ENCODE measurements around the gene RARRES1. TPM values are rescaled to one million over a fixed set of nuclear protein-coding genes. Genes with fewer than 3 reads are reported as not detected.

Gene RARRES1
- total and polyA plus RNA-seq, 4 donors: 2.6 to 10.2 (median 3.7) TPM

GRCh38 chr3:158766364-158766763 is 34.1 kb upstream of the RARRES1 start:
- H3K27ac ChIP-seq (ENCODE audit: low read depth, low read length): no peak overlapping the region
- H3K4me3 ChIP-seq (ENCODE audit: low read depth, low read length): no peak overlapping the region
- H3K36me3 ChIP-seq (ENCODE audit: control insufficient read depth, insufficient read depth, low read length): no peaks in the 10 kb centered on the region
- 100% methylated on average over 1 of the region's 1 CpG for WGBS (ENCODE audit: insufficient coverage)
- H3K9me3 ChIP-seq (ENCODE audit: control insufficient read depth, insufficient read depth, low read length): no peaks in the 10 kb centered on the region
- peaks cover 8% of the 10 kb centered on the region for H3K4me1 ChIP-seq (ENCODE audit: control insufficient read depth, insufficient read depth, low read length)
- no peaks in the 10 kb centered on the region for H3K27me3 ChIP-seq (ENCODE audit: control insufficient read depth, insufficient read depth, low read length)
- DNase-seq (ENCODE audit: low read depth in 4 of 6, low spot score in 6 of 6): no peak

- Histone ChIP-seq H3K27me3 (ENCODE audit: control insufficient read depth, insufficient read depth, low read length) (no peaks in the 10 kb centered on the region), H3K27ac (ENCODE audit: low read depth, low read length) (no peak overlapping the region), H3K4me3 (ENCODE audit: low read depth, low read length) (no peak overlapping the region), H3K36me3 (ENCODE audit: control insufficient read depth, insufficient read depth, low read length) (no peaks in the 10 kb centered on the region), H3K9me3 (ENCODE audit: control insufficient read depth, insufficient read depth, low read length) (no peaks in the 10 kb centered on the region), H3K4me1 (ENCODE audit: control insufficient read depth, insufficient read depth, low read length) (peaks cover 8% of the 10 kb centered on the region)
- DNase-seq (ENCODE audit: low read depth in 4 of 6, low spot score in 6 of 6): no peak
- WGBS (ENCODE audit: insufficient coverage): 82% methylated on average over 2 of the region's 3 CpGs
Measured at GRCh38 chr3:158765518-158766205, 33.4 kb upstream of the RARRES1 start.

- Histone ChIP-seq H3K4me1 (ENCODE audit: control insufficient read depth, insufficient read depth, low read length) (peaks cover 2% of the 10 kb centered on the region), H3K9me3 (ENCODE audit: control insufficient read depth, insufficient read depth, low read length) (no peaks in the 10 kb centered on the region), H3K4me3 (ENCODE audit: low read depth, low read length) (no peak overlapping the region), H3K36me3 (ENCODE audit: control insufficient read depth, insufficient read depth, low read length) (no peaks in the 10 kb centered on the region), H3K27me3 (ENCODE audit: control insufficient read depth, insufficient read depth, low read length) (no peaks in the 10 kb centered on the region), H3K27ac (ENCODE audit: low read depth, low read length) (no peak overlapping the region)
- DNase-seq (ENCODE audit: low read depth in 4 of 6, low spot score in 6 of 6): no peak
- 85% methylated on average over 2 of the region's 2 CpGs for WGBS (ENCODE audit: insufficient coverage)
Measured at GRCh38 chr3:158763421-158763820, 31.2 kb upstream of the RARRES1 start.

- no peaks in the 10 kb centered on the region for H3K4me1 ChIP-seq (ENCODE audit: control insufficient read depth, insufficient read depth, low read length)
- DNase-seq (ENCODE audit: low read depth in 4 of 6, low spot score in 6 of 6): no peak
- no peak overlapping the region for H3K4me3 ChIP-seq (ENCODE audit: low read depth, low read length)
- H3K27ac ChIP-seq (ENCODE audit: low read depth, low read length): no peak overlapping the region
- WGBS (ENCODE audit: insufficient coverage): no CpG with 5 or more reads among the region's 4 CpGs
- H3K36me3 ChIP-seq (ENCODE audit: control insufficient read depth, insufficient read depth, low read length): no peaks in the 10 kb centered on the region
- no peaks in the 10 kb centered on the region for H3K27me3 ChIP-seq (ENCODE audit: control insufficient read depth, insufficient read depth, low read length)
- no peaks in the 10 kb centered on the region for H3K9me3 ChIP-seq (ENCODE audit: control insufficient read depth, insufficient read depth, low read length)
Measured at GRCh38 chr3:158762701-158763100, 30.4 kb upstream of the RARRES1 start.

GRCh38 chr3:158761350-158761749 is 29.1 kb upstream of the RARRES1 start:
- no peak for DNase-seq (ENCODE audit: low read depth in 4 of 6, low spot score in 6 of 6)
- Histone ChIP-seq H3K9me3 (ENCODE audit: control insufficient read depth, insufficient read depth, low read length) (no peaks in the 10 kb centered on the region), H3K36me3 (ENCODE audit: control insufficient read depth, insufficient read depth, low read length) (no peaks in the 10 kb centered on the region), H3K4me1 (ENCODE audit: control insufficient read depth, insufficient read depth, low read length) (no peaks in the 10 kb centered on the region), H3K4me3 (ENCODE audit: low read depth, low read length) (no peak overlapping the region), H3K27ac (ENCODE audit: low read depth, low read length) (no peak overlapping the region), H3K27me3 (ENCODE audit: control insufficient read depth, insufficient read depth, low read length) (no peaks in the 10 kb centered on the region)
- WGBS (ENCODE audit: insufficient coverage): 75% methylated on average over 1 of the region's 3 CpGs

GRCh38 chr3:158755421-158755820 is 23.2 kb upstream of the RARRES1 start:
- WGBS (ENCODE audit: insufficient coverage): no CpG with 5 or more reads among the region's 2 CpGs
- peak in 1 of 6 donors; percentile 52 for DNase-seq (ENCODE audit: low read depth in 4 of 6, low spot score in 6 of 6)
- H3K36me3 ChIP-seq (ENCODE audit: control insufficient read depth, insufficient read depth, low read length): no peaks in the 10 kb centered on the region
- H3K27ac ChIP-seq (ENCODE audit: low read depth, low read length): no peak overlapping the region
- no peaks in the 10 kb centered on the region for H3K27me3 ChIP-seq (ENCODE audit: control insufficient read depth, insufficient read depth, low read length)
- no peaks in the 10 kb centered on the region for H3K9me3 ChIP-seq (ENCODE audit: control insufficient read depth, insufficient read depth, low read length)
- no peaks in the 10 kb centered on the region for H3K4me1 ChIP-seq (ENCODE audit: control insufficient read depth, insufficient read depth, low read length)
- H3K4me3 ChIP-seq (ENCODE audit: low read depth, low read length): no peak overlapping the region

- no peak for DNase-seq (ENCODE audit: low read depth in 4 of 6, low spot score in 6 of 6)
Measured at GRCh38 chr3:158753854-158754253, 21.6 kb upstream of the RARRES1 start.

GRCh38 chr3:158751316-158751715 is 19.1 kb upstream of the RARRES1 start:
- H3K9me3 ChIP-seq (ENCODE audit: control insufficient read depth, insufficient read depth, low read length): no peaks in the 10 kb centered on the region
- H3K27ac ChIP-seq (ENCODE audit: low read depth, low read length): no peak overlapping the region
- no peak overlapping the region for H3K4me3 ChIP-seq (ENCODE audit: low read depth, low read length)
- no CpG with 5 or more reads among the region's 1 CpG for WGBS (ENCODE audit: insufficient coverage)
- no peaks in the 10 kb centered on the region for H3K4me1 ChIP-seq (ENCODE audit: control insufficient read depth, insufficient read depth, low read length)
- peaks cover 10% of the 10 kb centered on the region for H3K36me3 ChIP-seq (ENCODE audit: control insufficient read depth, insufficient read depth, low read length)
- DNase-seq (ENCODE audit: low read depth in 4 of 6, low spot score in 6 of 6): no peak
- no peaks in the 10 kb centered on the region for H3K27me3 ChIP-seq (ENCODE audit: control insufficient read depth, insufficient read depth, low read length)

More at GRCh38 chr3:158753854-158754253, 21.6 kb upstream of the RARRES1 start:
- 33% methylated on average over 1 of the region's 5 CpGs for WGBS (ENCODE audit: insufficient coverage)
- Histone ChIP-seq H3K27ac (ENCODE audit: low read depth, low read length) (no peak overlapping the region), H3K27me3 (ENCODE audit: control insufficient read depth, insufficient read depth, low read length) (no peaks in the 10 kb centered on the region), H3K4me3 (ENCODE audit: low read depth, low read length) (no peak overlapping the region), H3K9me3 (ENCODE audit: control insufficient read depth, insufficient read depth, low read length) (no peaks in the 10 kb centered on the region), H3K4me1 (ENCODE audit: control insufficient read depth, insufficient read depth, low read length) (no peaks in the 10 kb centered on the region), H3K36me3 (ENCODE audit: control insufficient read depth, insufficient read depth, low read length) (peaks cover 1% of the 10 kb centered on the region)

GRCh38 chr3:158750016-158750415 is 17.8 kb upstream of the RARRES1 start:
- Histone ChIP-seq H3K4me3 (ENCODE audit: low read depth, low read length) (no peak overlapping the region), H3K27ac (ENCODE audit: low read depth, low read length) (no peak overlapping the region), H3K4me1 (ENCODE audit: control insufficient read depth, insufficient read depth, low read length) (no peaks in the 10 kb centered on the region), H3K27me3 (ENCODE audit: control insufficient read depth, insufficient read depth, low read length) (no peaks in the 10 kb centered on the region), H3K36me3 (ENCODE audit: control insufficient read depth, insufficient read depth, low read length) (peaks cover 10% of the 10 kb centered on the region), H3K9me3 (ENCODE audit: control insufficient read depth, insufficient read depth, low read length) (no peaks in the 10 kb centered on the region)
- no peak for DNase-seq (ENCODE audit: low read depth in 4 of 6, low spot score in 6 of 6)
- WGBS (ENCODE audit: insufficient coverage): 100% methylated on average over 6 of the region's 6 CpGs

- H3K9me3 ChIP-seq (ENCODE audit: control insufficient read depth, insufficient read depth, low read length): no peaks in the 10 kb centered on the region
- DNase-seq (ENCODE audit: low read depth in 4 of 6, low spot score in 6 of 6): no peak
- H3K27ac ChIP-seq (ENCODE audit: low read depth, low read length): no peak overlapping the region
- WGBS (ENCODE audit: insufficient coverage): 88% methylated on average over 4 of the region's 5 CpGs
- peaks cover 10% of the 10 kb centered on the region for H3K36me3 ChIP-seq (ENCODE audit: control insufficient read depth, insufficient read depth, low read length)
- no peaks in the 10 kb centered on the region for H3K27me3 ChIP-seq (ENCODE audit: control insufficient read depth, insufficient read depth, low read length)
- no peaks in the 10 kb centered on the region for H3K4me1 ChIP-seq (ENCODE audit: control insufficient read depth, insufficient read depth, low read length)
- H3K4me3 ChIP-seq (ENCODE audit: low read depth, low read length): no peak overlapping the region
Measured at GRCh38 chr3:158749526-158749925, 17.3 kb upstream of the RARRES1 start.
